HCT116 (cell line): Measurements from ENCODE around the gene FAM171A1. TPM values are rescaled to one million over a fixed set of nuclear protein-coding genes. Genes with fewer than 3 reads are reported as not detected.

Experiments
- ATAC-seq: fragments of 200-7000 bp; cut with Tn5 transposase; 2 replicates; pipeline ENCODE4 v1.9.1; 2020; ENCODE audit warnings: mild to moderate bottlenecking, moderate library complexity
- BruUV-seq: library from RNA; stranded (reverse); fragments of 400-500 nt; replicated peaks from 2 replicates; lab custom pipeline; 2021; lab: Mats Ljungman, UMichigan
- CTCF ChIA-PET: fragments of 300-600 bp; sonication (Branson Sonifier 250); formaldehyde crosslinking; loops from one replicate; lab custom pipeline; 2021; ENCODE audit warnings: antibody characterized with exemption; lab: Charles Lee
- POLR2A ChIA-PET: fragments of 300-600, 350-600 bp; sonication (Branson Sonifier 250); formaldehyde crosslinking; loops from one replicate; lab custom pipeline; 2021; ENCODE audit warnings: antibody characterized with exemption; lab: Charles Lee
- RAD21 ChIA-PET, 2 experiments: fragments of 300-600 bp; sonication (Branson Sonifier 250); formaldehyde crosslinking; loops; one replicate each; lab custom pipeline; 2023; ENCODE audit warnings: low total read pairs in 2 of 2; ENCODE audit not compliant: uncharacterized antibody in 2 of 2, unreplicated experiment in 2 of 2, low non-redundant PET in 1 of 2; lab: Charles Lee
- DNase-seq: peaks from one replicate; pipeline ENCODE4 v3.0.0-alpha.2; 2010; ENCODE audit warnings: low read depth, low spot score
- H2AFZ ChIP-seq: fragments of 200-600 bp; shearing (Covaris generic), sonication (generic); 2 replicates; pipeline ENCODE4 v1.6.1; 2017; ENCODE audit warnings: low read depth, mixed run types, mixed read lengths, antibody characterized with exemption, low read length; ENCODE audit not compliant: poor library complexity, severe bottlenecking
- H3K27ac ChIP-seq: 2 replicates; pipeline ENCODE4 v1.5.1; 2012; ENCODE audit warnings: low read depth, low read length
- H3K27me3 ChIP-seq: fragments of 200-600 bp; sonication (generic); 2 replicates; pipeline ENCODE4 v1.6.1; 2016; ENCODE audit warnings: mixed run types, low read length, mixed read lengths; ENCODE audit not compliant: insufficient read depth
- H3K36me3 ChIP-seq, 2 experiments: fragments of 200-500 bp in 1 of 2; fragments of 200-600 bp in 1 of 2; sonication (Bioruptor generic) in 1 of 2; sonication (generic) in 1 of 2; 2 replicates each; pipeline versions ENCODE4 v1.5.1 to v1.6.1; 2014 to 2016; ENCODE audit warnings: low read length in 2 of 2, inconsistent platforms in 1 of 2, mixed read lengths in 1 of 2, mixed run types in 1 of 2; ENCODE audit not compliant: insufficient read depth in 2 of 2, control insufficient read depth in 1 of 2
- H3K4me1 ChIP-seq, 2 experiments: fragments of 200-600 bp in 1 of 2; sonication (generic) in 1 of 2; 2 replicates each; pipeline versions ENCODE4 v1.5.1 to v1.6.1; 2012 to 2017; ENCODE audit warnings: low read length in 2 of 2, inconsistent platforms in 1 of 2, mild to moderate bottlenecking in 1 of 2, mixed read lengths in 1 of 2, mixed run types in 1 of 2, moderate library complexity in 1 of 2; ENCODE audit not compliant: insufficient read depth in 2 of 2, control insufficient read depth in 1 of 2
- H3K4me2 ChIP-seq: fragments of 200-600 bp; sonication (generic); 2 replicates; pipeline ENCODE4 v1.6.1; 2017; ENCODE audit warnings: mixed run types, low read length, mixed read lengths
- H3K4me3 ChIP-seq, 2 experiments: fragments of 200-600 bp in 1 of 2; sonication (generic) in 1 of 2; replicated peaks in 1 of 2; 2 replicates each; pipeline ENCODE4 v1.5.1; 2011 to 2016; ENCODE audit warnings: low read length in 2 of 2, control low read depth in 1 of 2, low read depth in 1 of 2, mild to moderate bottlenecking in 1 of 2, mixed read lengths in 1 of 2, mixed run types in 1 of 2
- H3K79me2 ChIP-seq: fragments of 200-600 bp; sonication (generic); 2 replicates; pipeline ENCODE4 v1.6.1; 2017; ENCODE audit warnings: mild to moderate bottlenecking, mixed run types, low read length, moderate library complexity, mixed read lengths; ENCODE audit not compliant: insufficient read depth
- H3K9ac ChIP-seq: fragments of 200-600 bp; sonication (generic); 2 replicates; pipeline ENCODE4 v1.6.1; 2016; ENCODE audit warnings: low read length, mixed read lengths
- H3K9me2 ChIP-seq: fragments of 200-600 bp; sonication (generic), shearing (Covaris generic); 2 replicates; pipeline ENCODE4 v1.6.1; 2017; ENCODE audit warnings: mixed run types, mild to moderate bottlenecking, moderate library complexity; ENCODE audit not compliant: insufficient read depth
- H3K9me3 ChIP-seq, 2 experiments: fragments of 200-500 bp in 1 of 2; fragments of 200-600 bp in 1 of 2; sonication (Bioruptor generic) in 1 of 2; sonication (generic) in 1 of 2; 2 replicates each; pipeline ENCODE4 v1.6.1; 2014 to 2017; ENCODE audit warnings: low read length in 2 of 2, mixed read lengths in 2 of 2, inconsistent platforms in 1 of 2, low read depth in 1 of 2, mild to moderate bottlenecking in 1 of 2, mixed run types in 1 of 2, moderate library complexity in 1 of 2; ENCODE audit not compliant: control insufficient read depth in 1 of 2, insufficient read depth in 1 of 2
- H4K20me1 ChIP-seq: fragments of 200-600 bp; sonication (generic), shearing (Covaris generic); 2 replicates; pipeline ENCODE4 v1.6.1; 2017; ENCODE audit warnings: mixed run types, mild to moderate bottlenecking, moderate library complexity; ENCODE audit not compliant: insufficient read depth
- CBX3 ChIP-seq: IDR thresholded peaks from 2 replicates; pipeline ENCODE4 v1.6.1; 2012; ENCODE audit warnings: low read depth
- CEBPB ChIP-seq: IDR thresholded peaks from 2 replicates; pipeline ENCODE4 v1.6.1; 2012; ENCODE audit warnings: low read depth
- EZH2 ChIP-seq: fragments of 200-600 bp; sonication (generic); IDR thresholded peaks from 2 replicates; pipeline ENCODE4 v1.6.1; 2017; ENCODE audit warnings: antibody characterized with exemption, mixed run types
- EZH2phosphoT487 ChIP-seq: fragments of 200-600 bp; IDR thresholded peaks from 2 replicates; pipeline ENCODE4 v1.6.1; 2018; ENCODE audit warnings: antibody characterized with exemption, borderline replicate concordance
- JUND ChIP-seq: IDR thresholded peaks from 2 replicates; pipeline ENCODE4 v1.6.1; 2012
- POLR2AphosphoS5 ChIP-seq: IDR thresholded peaks from 2 replicates; pipeline ENCODE4 v1.6.1; 2011; ENCODE audit warnings: mild to moderate bottlenecking, low read depth, low read length, moderate library complexity
- RAD21 ChIP-seq: IDR thresholded peaks from 2 replicates; pipeline ENCODE4 v1.6.1; 2012; ENCODE audit warnings: low read depth, mild to moderate bottlenecking
- SIN3A ChIP-seq: IDR thresholded peaks from 2 replicates; pipeline ENCODE4 v1.6.1; 2012; ENCODE audit warnings: low read depth
- SP1 ChIP-seq: IDR thresholded peaks from 2 replicates; pipeline ENCODE4 v1.6.1; 2012; ENCODE audit warnings: low read depth
- SRF ChIP-seq: IDR thresholded peaks from 2 replicates; pipeline ENCODE4 v1.6.1; 2012; ENCODE audit warnings: low read depth
- TCF7L2 ChIP-seq: IDR thresholded peaks from 2 replicates; pipeline ENCODE4 v1.7.0; 2011; ENCODE audit warnings: borderline replicate concordance, inconsistent platforms; ENCODE audit not compliant: insufficient read depth, insufficient read length; ENCODE audit errors: extremely low read depth
- ZFX ChIP-seq: fragments of 450-650 bp; IDR thresholded peaks from 2 replicates; pipeline ENCODE4 v1.6.1; 2017
- intact Hi-C: fragments of 100-400 bp; cut with micrococcal nuclease; formaldehyde crosslinking; loops from 2 replicates; pipeline ENCODE4 v1.10.0; 2022
- total RNA-seq: library from RNA; stranded (reverse); gene quantifications from one replicate; pipeline ENCODE4 v1.2.1, GENCODE V29; 2021; ENCODE audit not compliant: unreplicated experiment
- TF ChIP-seq, protein P1 (sequence below): IDR thresholded peaks from 2 replicates; pipeline ENCODE4 v1.6.1; 2012
- TF ChIP-seq, protein P2 (sequence below): IDR thresholded peaks from 2 replicates; pipeline ENCODE4 v1.6.1; 2012; ENCODE audit warnings: low read depth
- TF ChIP-seq, protein P3 (sequence below): IDR thresholded peaks from 2 replicates; pipeline ENCODE4 v1.6.1; 2011; ENCODE audit warnings: mild to moderate bottlenecking, low read length, moderate library complexity; ENCODE audit not compliant: insufficient replicate concordance; ENCODE audit errors: extremely low read depth

The FAM171A1 gene
- total RNA-seq, 1 experiment from 2014 or later = 32.5 TPM

DNA sequence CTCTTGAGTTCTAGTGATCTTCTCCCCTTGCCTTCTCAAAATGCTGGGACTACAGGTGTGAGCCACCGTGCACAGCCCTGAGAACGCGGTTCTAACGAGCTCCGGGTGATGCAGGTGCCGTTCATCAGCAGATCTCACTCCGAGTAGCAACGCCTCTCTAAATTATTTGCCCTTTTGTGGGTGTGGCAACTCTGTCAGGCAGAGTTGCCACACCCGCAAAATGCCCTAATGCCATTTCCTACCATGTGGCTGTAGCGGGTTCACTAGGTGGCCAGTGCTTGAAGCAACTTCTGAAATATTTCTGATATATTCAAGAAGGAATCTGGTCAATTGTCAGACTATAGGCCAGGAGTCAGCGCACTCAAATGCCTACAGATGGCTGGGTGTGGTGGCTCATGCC, 139.7 kb downstream of the FAM171A1 start:
- H3K4me3 ChIP-seq = no peak overlapping the region
- H3K79me2 ChIP-seq = no peaks in the 10 kb centered on the region; the same call in 1 of the 2 replicates
- no peaks in the 10 kb centered on the region for H3K27me3 ChIP-seq
- CTCF ChIA-PET = no interaction called here
- TF ChIP-seq EZH2phosphoT487 (no peak), SIN3A (no peak), SRF (no peak), POLR2AphosphoS5 (no peak), ZFX (no peak), JUND (no peak), RAD21 (no peak), SP1 (no peak), CEBPB (no peak), TCF7L2 (no peak), EZH2 (no peak), CBX3 (no peak)
- TF ChIP-seq, protein P1, sequence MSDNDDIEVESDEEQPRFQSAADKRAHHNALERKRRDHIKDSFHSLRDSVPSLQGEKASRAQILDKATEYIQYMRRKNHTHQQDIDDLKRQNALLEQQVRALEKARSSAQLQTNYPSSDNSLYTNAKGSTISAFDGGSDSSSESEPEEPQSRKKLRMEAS = no peak
- TF ChIP-seq, protein P2, sequence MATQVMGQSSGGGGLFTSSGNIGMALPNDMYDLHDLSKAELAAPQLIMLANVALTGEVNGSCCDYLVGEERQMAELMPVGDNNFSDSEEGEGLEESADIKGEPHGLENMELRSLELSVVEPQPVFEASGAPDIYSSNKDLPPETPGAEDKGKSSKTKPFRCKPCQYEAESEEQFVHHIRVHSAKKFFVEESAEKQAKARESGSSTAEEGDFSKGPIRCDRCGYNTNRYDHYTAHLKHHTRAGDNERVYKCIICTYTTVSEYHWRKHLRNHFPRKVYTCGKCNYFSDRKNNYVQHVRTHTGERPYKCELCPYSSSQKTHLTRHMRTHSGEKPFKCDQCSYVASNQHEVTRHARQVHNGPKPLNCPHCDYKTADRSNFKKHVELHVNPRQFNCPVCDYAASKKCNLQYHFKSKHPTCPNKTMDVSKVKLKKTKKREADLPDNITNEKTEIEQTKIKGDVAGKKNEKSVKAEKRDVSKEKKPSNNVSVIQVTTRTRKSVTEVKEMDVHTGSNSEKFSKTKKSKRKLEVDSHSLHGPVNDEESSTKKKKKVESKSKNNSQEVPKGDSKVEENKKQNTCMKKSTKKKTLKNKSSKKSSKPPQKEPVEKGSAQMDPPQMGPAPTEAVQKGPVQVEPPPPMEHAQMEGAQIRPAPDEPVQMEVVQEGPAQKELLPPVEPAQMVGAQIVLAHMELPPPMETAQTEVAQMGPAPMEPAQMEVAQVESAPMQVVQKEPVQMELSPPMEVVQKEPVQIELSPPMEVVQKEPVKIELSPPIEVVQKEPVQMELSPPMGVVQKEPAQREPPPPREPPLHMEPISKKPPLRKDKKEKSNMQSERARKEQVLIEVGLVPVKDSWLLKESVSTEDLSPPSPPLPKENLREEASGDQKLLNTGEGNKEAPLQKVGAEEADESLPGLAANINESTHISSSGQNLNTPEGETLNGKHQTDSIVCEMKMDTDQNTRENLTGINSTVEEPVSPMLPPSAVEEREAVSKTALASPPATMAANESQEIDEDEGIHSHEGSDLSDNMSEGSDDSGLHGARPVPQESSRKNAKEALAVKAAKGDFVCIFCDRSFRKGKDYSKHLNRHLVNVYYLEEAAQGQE = no peak
- TF ChIP-seq, protein P3, sequence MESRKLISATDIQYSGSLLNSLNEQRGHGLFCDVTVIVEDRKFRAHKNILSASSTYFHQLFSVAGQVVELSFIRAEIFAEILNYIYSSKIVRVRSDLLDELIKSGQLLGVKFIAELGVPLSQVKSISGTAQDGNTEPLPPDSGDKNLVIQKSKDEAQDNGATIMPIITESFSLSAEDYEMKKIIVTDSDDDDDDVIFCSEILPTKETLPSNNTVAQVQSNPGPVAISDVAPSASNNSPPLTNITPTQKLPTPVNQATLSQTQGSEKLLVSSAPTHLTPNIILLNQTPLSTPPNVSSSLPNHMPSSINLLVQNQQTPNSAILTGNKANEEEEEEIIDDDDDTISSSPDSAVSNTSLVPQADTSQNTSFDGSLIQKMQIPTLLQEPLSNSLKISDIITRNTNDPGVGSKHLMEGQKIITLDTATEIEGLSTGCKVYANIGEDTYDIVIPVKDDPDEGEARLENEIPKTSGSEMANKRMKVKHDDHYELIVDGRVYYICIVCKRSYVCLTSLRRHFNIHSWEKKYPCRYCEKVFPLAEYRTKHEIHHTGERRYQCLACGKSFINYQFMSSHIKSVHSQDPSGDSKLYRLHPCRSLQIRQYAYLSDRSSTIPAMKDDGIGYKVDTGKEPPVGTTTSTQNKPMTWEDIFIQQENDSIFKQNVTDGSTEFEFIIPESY = no peak
- TF ChIP-seq, all 23 proteins: peak for 0
- intact Hi-C loops = no loop called here
- ATAC-seq = no peak; the same call in 1 of the 2 replicates
- Histone ChIP-seq H4K20me1 (no peaks in the 10 kb centered on the region), H3K4me1 (peaks cover 6 to 14% of the 10 kb centered on the region in 2 experiments; a peak in 3 of 4 replicates), H3K9me2 (no peaks in the 10 kb centered on the region), H3K9me3 (no peaks in the 10 kb centered on the region), H3K27ac (no peak overlapping the region), H3K36me3 (no peaks in the 10 kb centered on the region), H3K9ac (no peak overlapping the region), H3K4me2 (peak overlapping the region; percentile 23; the same call in 1 of the 2 replicates), H2AFZ (no peak overlapping the region)
- no peak for DNase-seq
- POLR2A ChIA-PET = no interaction called here
- RAD21 ChIA-PET = interaction anchor here in 1 of 2 experiments (0.6 kb wide), 1 partner anchor 519 kb away, joined by 3 read pairs; no protein-coding TSS in a partner anchor
- BruUV-seq = no TSS peak
